Stimulated activated CD4-positive, alpha-beta T cell treated with anti-CD3 and anti-CD28 coated beads, Interleukin-4, amount 100 ng/mL, for 48 hours (primary cell): ENCODE measurements around the gene CADM3.

Experiments
- DNase-seq, 2 donors: peaks; one replicate each; pipeline ENCODE4 v3.0.0-alpha.2; 2020; ENCODE audit warnings: low read depth in 2 of 2

Gene CADM3, protein sequence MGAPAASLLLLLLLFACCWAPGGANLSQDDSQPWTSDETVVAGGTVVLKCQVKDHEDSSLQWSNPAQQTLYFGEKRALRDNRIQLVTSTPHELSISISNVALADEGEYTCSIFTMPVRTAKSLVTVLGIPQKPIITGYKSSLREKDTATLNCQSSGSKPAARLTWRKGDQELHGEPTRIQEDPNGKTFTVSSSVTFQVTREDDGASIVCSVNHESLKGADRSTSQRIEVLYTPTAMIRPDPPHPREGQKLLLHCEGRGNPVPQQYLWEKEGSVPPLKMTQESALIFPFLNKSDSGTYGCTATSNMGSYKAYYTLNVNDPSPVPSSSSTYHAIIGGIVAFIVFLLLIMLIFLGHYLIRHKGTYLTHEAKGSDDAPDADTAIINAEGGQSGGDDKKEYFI

DNA sequence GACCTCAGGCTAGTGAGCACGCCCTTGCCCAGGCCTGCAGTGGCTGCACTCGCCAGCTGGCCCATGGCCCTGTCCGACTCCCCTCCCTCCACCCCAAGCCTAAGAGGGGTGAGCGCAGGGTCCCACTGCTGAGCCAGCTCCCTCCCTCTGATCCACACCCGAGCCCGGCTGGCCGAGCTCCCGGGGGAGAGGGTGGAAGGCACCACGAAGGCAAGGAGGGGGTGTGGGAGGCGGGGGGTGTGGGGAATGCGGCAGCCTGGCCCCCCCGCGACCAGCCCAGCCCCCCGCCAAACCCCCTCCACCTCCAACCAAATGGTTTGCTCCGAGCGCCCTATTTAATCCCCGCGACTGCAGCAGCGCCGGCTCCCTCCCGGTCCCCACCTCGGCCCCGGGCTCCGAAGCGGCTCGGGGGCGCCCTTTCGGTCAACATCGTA, at the start of gene CADM3:
Gene CADM3, plus strand, starts transcription at position 362 of the 434 bp plus-strand sequence. CDS start 151 bp downstream, outside the sequence.
- DNase-seq: no peak

DNA sequence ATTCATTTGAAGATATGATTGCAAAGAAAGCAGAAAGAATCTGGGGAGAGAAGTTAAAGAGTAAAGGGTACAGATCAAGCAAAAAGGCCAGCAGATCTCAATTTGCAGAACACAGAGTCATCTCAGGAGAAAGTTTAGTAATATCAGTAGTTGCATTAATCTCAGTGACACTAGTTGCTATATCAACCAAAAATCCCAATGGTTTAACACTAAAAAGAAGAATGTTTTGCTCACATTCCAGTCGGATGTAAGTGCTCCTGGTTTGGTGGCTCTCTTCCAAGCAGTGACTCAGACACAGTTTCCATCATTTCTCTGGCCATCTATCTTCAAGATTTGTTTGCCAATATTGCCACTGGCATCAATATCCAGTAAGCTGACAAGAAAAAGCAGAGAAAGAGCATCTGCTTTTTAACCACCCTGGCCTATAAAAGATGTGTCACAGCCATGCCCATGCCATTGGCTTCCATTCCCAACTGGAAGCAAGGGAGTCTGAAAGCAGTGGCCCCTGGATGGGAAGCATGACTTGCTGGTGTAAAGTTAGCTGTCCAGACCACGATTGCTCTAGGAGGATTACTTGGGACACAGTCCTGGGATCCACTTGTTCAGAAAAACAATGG, 49.3 kb upstream of the CADM3 start:
- DNase-seq: no peak

DNA sequence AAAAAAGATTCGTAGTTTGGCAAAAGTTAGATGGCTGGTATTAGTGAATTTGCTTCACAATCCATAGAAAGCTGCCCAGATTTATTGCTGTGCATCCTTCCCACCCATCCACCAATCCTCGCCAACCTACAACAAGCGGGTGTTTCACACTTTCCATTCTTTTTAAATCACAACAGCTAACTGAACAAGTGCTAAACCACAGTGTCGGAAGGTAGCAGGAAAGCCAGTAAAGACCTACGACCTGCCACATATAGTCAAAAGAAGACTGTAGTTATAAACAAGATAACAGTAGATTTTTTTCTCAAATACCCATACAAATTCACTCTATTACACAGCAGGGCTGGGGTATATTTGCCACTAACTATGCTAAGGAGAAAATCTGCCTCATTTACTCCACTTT, 47.8 kb upstream of the CADM3 start:
- no peak for DNase-seq

DNA sequence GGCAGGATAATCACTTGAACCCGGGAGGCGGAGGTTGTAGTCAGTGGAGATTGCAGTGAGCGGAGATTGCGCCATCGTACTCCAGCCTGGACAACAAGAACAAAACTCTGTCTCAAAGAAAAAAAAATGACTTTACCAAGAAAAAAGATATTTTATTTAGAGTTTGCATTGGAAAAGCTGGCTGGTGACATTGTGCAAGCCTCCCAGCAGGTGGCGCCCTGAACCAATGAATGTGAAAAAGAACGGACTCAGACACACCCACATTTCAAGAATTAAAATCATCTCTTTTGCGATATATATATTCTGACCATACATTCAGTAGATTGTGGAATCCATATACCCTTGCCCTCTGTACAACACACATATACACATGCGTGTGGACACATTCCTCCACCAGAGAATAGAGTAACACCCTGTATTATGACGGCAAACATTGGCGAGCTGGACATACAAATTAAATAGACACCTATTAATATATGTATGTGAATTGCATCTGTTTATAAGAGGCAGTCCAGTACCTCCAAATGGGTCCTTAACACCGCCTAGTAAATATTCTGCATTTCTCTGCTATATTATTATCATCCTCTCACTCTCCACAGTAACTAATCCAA, 39.0 kb upstream of the CADM3 start:
- peak; percentile 70 to 78 for DNase-seq

DNA sequence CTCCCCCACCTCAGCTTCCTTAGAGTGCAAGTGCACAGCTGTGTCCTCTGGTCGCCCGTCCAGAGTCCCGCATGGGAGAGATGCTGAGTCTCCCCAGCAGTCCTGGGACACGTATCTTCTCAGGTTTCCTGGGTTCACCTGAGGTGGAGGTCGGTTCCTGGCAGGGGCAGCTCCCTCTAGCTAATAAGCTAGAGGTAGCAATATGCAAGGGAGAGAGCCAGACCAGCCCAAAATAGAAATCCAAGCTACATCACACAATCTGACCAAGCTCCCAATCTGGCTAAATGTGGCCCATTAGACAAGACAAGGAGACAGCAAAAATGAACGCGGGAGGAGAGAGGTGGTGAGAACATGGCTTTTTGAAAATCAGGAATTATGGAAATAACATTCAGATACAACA, 30.9 kb upstream of the CADM3 start:
- no peak for DNase-seq

DNA sequence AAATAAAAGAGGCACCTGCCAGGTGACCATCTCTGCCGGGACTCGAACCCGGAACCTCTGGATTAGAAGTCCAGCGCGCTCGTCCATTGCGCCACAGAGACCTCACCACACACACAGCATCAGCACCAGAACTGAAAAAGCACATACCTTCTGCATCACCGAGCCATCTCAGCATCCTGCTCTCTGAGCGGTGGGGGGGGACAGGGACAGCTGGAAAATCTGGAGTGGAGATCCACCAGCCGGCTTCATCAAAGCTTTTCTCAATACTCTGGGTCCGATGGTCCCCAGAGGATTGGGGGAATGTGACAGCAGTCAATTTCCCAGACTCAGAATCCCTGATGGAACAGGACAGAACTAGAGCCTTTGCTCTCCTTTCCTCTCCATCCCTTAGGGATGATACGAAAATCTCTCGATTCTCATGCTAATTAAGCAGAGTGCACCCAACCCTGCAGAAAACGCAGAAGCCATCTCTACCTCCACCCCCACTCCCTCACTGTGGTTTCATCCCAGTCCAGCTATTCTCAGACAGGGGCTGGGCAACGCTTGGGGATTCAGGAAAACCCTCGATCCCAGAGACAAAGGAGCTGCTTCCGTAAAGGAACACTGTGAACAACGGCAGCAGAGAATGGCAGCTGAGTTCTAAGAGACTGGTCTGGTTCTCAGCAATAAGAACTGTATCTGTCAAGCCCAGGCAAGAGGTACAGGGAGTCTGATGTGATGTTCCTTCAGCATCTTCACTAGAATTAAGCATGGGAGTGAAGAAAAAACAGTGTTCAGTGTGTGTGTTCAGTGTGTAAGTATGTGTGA, 29.6 kb upstream of the CADM3 start:
- no peak for DNase-seq

DNA sequence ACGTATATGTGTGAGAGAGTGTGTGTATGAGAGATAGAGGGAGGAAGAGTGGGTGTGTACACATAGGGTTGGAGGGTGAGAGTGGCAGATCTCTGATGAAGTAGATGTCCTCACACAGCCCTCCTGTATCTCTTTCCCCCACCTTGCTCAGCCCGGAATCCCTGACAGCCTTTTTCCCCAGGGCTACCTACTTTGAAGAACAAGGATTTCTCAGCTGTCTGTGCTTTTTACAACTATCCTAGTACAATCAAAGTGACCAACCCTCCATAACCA, 29.1 kb upstream of the CADM3 start:
- no peak for DNase-seq

DNA sequence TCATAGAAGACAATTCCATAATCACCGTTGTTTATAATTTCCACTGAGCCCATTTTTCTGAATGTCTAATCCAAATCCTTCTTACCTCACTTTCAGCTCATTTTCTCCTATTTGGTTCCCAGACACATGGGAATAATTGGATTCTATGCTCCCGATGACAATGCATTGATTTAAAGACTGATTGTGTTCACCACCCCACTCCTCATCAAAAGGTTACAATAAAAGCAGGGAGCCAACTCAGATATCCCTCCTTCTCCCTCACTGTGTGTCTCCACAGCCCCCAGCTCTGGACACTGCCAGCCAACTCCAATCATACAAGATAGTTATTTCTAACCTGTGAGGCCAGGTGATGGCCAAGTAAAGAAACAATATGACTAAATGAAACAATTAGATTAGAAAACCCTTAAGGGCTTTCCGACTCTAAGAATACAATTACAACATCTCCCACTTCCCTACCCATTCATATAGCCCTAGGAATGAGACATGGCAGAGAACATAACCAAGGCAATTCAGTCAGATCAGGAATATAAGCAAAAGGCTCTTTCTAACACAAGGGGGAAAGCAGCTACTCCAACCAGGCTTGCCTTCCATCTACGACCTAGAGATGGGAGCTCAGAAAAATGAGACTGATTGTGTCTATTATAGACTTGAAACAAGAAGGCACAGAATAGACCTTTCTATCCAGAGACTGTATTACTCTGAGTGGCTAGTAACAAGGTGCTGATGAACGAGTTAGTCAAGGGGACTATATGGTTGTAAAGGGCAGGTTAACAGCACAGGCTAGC, 28.5 kb upstream of the CADM3 start:
- DNase-seq: no peak

DNA sequence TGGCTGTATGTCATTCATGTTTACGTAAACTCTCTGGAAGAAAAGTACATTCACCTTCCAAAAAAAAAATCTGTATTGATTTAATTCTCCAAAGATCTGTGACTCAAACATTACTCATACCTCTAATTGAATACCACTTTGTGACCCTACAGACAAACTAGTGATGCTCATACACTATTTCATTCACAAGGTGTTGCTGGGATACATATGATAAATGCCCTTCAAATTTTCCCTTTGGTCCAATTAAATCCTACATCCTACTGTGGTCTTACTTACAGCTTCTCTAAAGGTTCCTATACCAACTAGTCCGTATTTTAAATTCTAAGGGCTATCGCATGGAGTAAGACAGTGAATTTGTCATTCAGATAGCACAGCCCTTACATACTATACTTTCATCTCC, 26.8 kb upstream of the CADM3 start:
- DNase-seq: no peak

DNA sequence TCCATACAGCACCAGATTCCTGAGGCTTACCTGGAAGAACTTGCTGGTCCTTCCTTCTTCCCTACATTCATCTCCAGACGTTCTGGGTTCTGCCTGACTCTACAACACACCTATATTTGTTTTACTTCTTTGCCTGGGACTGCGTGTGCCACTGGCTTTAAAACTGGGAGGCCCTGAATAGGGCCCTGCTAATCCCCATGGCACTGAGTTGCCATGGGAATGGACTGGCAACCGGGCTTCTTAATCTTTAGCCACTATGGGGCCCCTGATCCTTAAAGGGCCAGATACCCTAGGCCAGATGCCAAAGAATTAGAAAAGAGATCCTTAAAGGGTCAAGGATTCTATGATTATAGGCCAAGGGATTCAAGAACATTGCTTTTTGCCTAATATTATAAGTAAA, 24.4 kb upstream of the CADM3 start:
- DNase-seq: no peak

DNA sequence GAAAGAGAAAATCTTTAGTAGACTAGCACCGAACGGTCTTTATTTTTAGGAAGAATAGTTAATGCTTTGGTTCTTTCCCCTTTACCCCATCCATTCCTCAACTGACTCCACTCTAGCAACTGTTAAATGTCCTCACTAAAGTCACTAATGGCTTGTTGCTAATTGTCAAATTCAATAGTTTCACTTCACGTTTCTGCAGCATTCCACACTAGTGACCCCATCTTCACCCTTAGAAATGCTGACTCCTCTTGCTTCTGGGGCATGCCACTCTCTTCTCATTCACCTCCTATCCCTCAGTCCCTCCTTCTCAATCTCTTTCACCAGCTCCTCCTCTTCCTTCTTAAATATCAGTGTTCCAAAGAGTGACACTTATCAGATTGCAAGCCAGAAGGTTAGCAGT, 19.4 kb upstream of the CADM3 start:
- no peak for DNase-seq

DNA sequence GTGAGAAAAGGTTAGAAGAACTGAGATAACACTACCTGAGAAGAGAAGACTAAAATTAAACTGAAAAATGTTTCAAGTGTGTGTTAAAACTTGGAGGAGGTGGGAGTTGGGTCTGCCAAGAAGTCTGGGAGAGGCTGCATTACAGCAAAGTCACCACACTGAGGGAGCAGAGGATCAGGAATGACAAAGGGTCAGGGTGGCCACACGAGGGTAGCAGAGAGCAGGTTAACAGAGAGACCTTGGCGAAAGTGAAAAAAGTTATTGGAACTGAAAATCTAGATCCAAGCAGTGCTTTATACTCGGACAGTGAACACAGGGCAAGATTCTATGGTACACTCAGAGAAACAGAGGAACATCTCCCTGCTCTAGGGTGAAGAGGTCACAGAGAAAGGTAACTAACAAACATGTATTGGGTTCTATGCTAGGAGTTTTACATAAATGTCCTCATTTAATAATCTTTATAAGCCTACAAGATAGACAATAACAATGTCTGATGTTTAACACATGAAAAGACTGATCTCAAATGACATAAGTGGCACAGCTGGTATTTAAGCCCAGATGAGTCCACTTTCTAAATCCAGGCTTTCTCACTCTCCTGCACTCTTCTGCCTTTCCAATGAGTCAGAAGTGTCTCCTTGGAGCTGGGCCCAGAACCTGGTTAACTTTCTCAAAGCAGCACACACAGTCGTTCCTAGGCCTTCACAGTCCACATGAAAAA, 10.3 kb upstream of the CADM3 start:
- DNase-seq: peak; percentile 54 to 56

DNA sequence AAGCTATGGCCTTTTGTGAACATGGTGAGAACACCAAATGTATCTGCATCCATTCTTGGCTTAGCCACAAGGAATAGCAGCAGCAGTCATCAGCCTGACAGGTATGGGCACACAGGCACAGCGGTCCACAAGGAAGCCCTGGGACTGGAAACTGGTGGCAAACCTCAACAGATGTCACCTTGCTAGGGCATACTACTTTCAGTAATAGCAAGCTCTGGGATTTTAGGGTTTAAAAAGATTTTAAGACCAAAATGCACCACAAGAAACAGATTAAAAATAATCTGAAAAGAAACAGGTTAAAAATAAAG, 9.7 kb upstream of the CADM3 start:
- no peak for DNase-seq

DNA sequence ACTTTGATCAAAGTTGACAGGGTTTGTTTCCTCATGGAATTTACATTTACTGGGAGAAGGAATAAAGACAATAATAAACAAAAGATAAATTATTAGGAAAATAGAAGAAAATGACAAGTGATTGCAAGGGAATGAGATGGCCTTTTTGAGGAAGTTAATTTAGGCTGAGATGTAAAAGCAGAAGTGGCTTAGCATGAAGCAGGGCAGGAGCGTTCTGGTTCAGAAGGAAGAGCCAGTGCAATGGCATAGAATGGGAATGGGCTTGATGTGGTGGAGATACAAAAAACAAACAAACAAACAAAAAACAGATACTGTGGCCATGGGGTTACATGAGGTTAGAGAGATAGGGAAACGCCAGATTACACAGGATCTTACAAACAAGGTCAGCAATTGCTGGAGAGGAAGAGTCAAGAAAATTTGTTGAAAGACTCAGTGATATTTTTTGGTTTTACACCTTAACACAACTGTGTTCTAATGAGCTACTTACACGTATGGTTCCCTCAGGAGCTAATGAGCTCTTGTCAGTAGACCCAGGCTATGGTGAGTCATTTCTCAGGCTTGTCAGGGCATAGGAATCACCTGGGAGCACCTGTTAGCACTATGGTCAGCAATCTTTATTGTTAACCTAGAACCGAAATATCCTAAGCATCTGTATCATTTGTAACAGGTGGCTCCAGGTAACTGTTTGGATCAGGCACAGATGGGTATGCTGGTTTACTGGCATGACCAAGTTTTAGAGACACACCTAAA, 8.7 kb upstream of the CADM3 start:
- no peak for DNase-seq

DNA sequence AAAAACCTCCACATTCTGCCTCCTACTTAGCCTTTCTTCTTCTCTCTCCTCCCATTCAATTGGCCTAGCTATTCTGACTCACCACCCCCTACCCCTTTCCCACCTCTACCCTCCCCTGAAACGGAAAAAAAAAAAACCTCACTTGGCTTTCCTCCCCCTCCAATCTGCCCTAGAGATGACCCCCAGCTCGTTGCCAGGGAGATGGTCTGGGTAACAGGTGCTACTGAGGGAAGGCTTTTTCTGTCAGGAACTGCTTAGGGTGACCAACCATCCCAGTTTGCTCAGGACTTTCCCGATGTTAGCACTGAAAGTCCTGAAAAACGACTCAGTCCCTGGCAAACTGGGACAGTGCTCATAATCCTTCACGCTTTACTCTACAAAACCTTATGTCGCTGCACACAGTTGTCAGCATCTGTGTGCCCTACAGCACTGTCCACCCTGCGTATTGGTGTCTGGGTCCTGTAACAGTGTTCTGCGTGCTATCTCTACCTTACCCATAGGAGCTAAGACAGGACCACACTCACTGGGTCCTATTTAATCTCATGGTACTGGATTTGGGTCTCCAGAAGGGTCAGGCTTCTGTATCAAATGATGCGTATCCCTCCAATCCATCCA, 7.7 kb upstream of the CADM3 start:
- no peak for DNase-seq

DNA sequence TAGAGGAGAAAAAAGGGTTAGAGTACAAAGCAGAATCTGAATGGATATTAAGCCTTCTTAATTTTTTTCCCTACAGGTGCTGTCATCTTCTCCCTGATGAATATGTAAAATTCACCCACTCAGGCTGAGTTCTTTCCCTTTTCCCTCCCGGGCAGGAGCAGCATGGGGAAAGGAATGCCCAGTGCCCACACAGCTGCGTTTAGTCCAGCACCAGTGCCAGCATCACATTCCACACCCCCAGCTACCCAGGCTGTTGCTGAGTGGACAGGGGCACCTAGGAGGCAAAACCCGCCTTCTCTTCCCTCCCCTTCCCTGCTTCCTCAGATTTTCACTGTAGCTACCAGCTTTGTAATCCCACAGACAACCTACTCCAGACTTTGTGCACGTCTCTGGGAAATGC, 3.4 kb upstream of the CADM3 start:
- DNase-seq: no peak

DNA sequence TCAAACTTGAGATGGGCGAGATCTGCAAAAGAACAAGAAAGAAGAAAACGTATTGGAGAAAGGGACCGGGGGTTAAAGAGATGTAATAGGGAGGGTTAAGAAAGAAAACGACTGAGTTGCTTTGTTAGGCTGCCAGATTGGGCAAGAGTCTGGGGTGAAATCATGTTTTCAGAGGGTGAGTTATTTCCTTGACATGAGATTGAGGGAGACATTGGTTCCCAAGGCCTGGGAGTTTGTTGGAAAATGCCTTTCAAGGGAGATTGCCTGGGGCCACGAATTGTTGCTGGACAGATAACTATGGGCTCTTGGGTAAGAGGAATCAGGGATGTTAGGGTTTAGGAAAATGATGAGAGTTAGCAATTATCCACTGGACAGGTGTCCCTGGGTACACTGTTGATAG, 776 bp upstream of the CADM3 start:
- DNase-seq: no peak

DNA sequence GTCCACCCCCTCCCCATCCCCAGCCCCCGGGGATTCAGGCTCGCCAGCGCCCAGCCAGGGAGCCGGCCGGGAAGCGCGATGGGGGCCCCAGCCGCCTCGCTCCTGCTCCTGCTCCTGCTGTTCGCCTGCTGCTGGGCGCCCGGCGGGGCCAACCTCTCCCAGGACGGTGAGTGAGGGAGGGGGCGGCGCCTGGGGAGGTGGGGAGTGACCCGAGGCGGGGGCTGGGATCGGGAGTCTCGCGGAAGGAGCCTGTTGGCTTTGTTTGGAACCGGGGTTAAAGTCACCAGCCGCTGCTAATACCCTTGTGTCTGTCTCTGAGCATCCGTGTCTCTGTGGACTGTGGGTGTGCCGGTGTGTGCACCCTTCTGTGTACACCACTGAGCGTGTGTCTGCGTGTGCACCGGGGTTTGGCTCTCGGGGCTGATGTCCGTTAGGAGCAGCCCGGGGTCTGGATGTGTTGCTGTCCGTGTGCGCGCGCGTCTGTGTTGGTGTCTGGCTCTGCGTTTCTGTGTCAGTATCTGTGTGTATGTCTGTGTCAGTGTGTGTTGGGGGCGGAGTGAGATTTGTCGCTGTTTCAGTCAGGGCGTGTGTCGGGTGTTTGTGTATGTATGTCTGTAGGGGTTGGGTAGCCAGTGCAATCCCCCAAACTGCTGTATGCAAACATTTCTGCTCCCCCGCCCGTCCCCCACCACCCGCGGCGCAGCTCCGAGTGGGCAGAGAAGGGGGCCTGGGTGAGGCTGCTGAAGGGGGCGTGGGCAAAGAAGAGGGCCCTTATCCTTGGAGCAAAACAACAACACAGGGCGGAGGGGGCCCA, 480 bp downstream of the CADM3 start:
- no peak for DNase-seq

DNA sequence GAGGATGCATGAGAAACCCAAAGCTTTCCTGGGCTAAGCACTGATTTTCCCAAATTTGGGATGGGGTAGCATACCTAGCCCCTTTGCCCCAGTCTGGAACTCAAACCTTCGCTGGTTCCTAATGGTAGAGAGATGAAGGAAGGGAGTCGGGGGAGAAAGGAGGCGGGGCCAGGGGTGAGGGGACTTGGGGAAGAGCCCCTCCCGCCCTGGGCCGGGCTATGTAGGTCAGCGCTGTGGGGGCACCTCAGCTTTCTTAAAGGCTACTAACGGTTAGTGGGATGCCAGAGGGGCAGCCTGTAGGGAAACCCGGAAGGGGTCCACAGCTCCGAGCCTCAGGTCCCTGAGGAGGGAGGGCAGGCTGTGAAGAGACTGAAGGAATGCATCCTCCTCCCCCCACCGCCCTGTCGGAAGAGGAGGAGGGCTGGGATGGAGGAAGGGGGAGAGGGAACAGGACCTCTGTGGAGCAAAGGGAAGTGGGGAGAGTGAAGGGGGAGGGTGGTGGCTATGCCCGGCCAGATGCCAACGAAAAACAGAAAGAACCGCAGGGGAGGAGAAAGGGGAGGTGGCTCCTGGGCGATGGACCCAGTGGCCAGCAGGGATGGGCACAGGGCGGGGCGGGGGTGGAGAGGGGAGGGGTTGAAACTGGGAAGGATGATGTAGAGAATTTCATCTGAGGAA, 1.3 kb downstream of the CADM3 start:
- no peak for DNase-seq
